Measurements from ENCODE around the gene SLC12A7.

SLC12A7 gene

GRCh38 chr5:1080432-1080831 is 31.4 kb downstream of the SLC12A7 start:
- Histone ChIP-seq H3K4me3 (ENCODE audit: low read depth, low read length) (no peak overlapping the region), H3K36me3 (ENCODE audit: control insufficient read depth in 2 of 2, insufficient read depth in 1 of 2, low read length in 2 of 2) (peaks cover 0 to 44% of the 10 kb centered on the region in 2 experiments; a peak in 2 of 3 replicates), H3K27ac (ENCODE audit: extremely low read depth, low read depth, low read length) (no peak overlapping the region), H3K4me1 (ENCODE audit: control insufficient read depth, insufficient read depth, low read length) (no peaks in the 10 kb centered on the region), H3K9me3 (ENCODE audit: control insufficient read depth, insufficient read depth, low read depth, low read length) (no peaks in the 10 kb centered on the region)
- POLR2A ChIA-PET = no interaction called here
- no peak for TF ChIP-seq ZNF558 (tag by site-specific recombination; IDR thresholded peaks at IDR 0.05)
- no peak for TF ChIP-seq ZNF76 (tag by site-specific recombination; IDR thresholded peaks at IDR 0.05; ENCODE audit: borderline replicate concordance, low read depth)
- TF ChIP-seq TCF7L2 (IDR thresholded peaks at IDR 0.05; ENCODE audit: borderline replicate concordance, low read depth, low read length) = no peak
- no peak for TF ChIP-seq KLF1 (tag by site-specific recombination; IDR thresholded peaks at IDR 0.05)
- TF ChIP-seq ZNF747 (tag by site-specific recombination; IDR thresholded peaks at IDR 0.05) = no peak
- no peak for TF ChIP-seq ZSCAN23 (tag by site-specific recombination; IDR thresholded peaks at IDR 0.05)
- TF ChIP-seq ZNF10 (tag by site-specific recombination; IDR thresholded peaks at IDR 0.05) = no peak
- CTCF ChIA-PET = no interaction called here

DNA sequence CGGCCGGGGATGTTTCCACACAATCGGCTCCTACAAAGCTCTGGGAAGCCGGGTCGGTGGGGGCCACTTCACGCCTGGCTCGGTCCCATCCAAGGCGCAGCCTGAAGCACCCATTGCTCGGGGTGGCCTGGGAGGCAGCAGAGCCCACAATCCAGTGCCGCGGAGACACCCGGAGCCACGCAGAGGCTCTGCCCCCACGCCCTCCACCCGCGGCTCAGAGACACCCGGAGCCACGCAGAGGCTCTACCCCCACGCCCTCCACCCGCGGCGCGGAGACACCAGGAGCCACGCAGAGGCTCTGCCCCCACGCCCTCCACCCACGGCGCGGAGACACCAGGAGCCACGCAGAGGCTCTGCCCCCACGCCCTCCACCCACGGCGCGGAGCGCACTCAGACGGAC is 31.9 kb downstream of the SLC12A7 start:
- CTCF ChIA-PET = no interaction called here
- H3K27ac ChIP-seq (ENCODE audit: extremely low read depth, low read depth, low read length) = no peak overlapping the region
- peaks cover 0 to 49% of the 10 kb centered on the region in 2 experiments; a peak in 2 of 3 replicates for H3K36me3 ChIP-seq (ENCODE audit: control insufficient read depth in 2 of 2, insufficient read depth in 1 of 2, low read length in 2 of 2)
- no peak overlapping the region for H3K4me3 ChIP-seq (ENCODE audit: low read depth, low read length)
- H3K4me1 ChIP-seq (ENCODE audit: control insufficient read depth, insufficient read depth, low read length) = no peaks in the 10 kb centered on the region
- POLR2A ChIA-PET = interaction anchor here (0.5 kb wide), 1 partner anchor 60 kb away, joined by 3 read pairs; no protein-coding TSS in a partner anchor
- H3K9me3 ChIP-seq (ENCODE audit: control insufficient read depth, insufficient read depth, low read depth, low read length) = no peaks in the 10 kb centered on the region
- TF ChIP-seq KLF7 (tag by site-specific recombination; IDR thresholded peaks at IDR 0.05; ENCODE audit: borderline replicate concordance) (no peak), HOXA7 (CRISPR knock-in tag; IDR thresholded peaks at IDR 0.05; ENCODE audit: borderline replicate concordance) (no peak), ZNF280C (tag by site-specific recombination; IDR thresholded peaks at IDR 0.05) (no peak)

DNA sequence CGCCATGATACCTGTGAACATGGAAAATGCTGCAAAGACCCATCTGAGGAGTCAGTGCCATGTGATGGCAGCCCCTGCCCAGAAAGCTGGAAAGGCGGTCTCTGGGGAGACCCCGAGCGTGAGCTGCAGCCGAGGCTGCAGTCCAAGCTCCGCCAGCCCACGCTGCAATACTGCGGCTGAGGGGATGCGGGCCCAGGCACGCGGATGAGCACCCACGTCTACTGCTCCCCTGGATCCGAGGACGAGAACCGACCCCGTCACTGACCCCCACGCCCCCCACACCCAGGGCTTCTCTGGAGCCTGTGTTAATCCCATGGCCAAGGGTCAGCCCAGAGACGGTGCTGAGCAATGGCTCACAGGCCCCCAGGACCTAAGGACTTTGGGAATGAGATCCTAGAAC is 32.4 kb downstream of the SLC12A7 start:
- ChIA-PET CTCF (no interaction called here), POLR2A (interaction anchor here (0.5 kb wide), 1 partner anchor 61 kb away, joined by 3 read pairs; no protein-coding TSS in a partner anchor)
- Histone ChIP-seq H3K4me3 (ENCODE audit: low read depth, low read length) (no peak overlapping the region), H3K9me3 (ENCODE audit: control insufficient read depth, insufficient read depth, low read depth, low read length) (no peaks in the 10 kb centered on the region), H3K27ac (ENCODE audit: extremely low read depth, low read depth, low read length) (no peak overlapping the region), H3K4me1 (ENCODE audit: control insufficient read depth, insufficient read depth, low read length) (no peaks in the 10 kb centered on the region), H3K36me3 (ENCODE audit: control insufficient read depth in 2 of 2, insufficient read depth in 1 of 2, low read length in 2 of 2) (peaks cover 0 to 53% of the 10 kb centered on the region in 2 experiments; a peak in 2 of 3 replicates)
- no peak for TF ChIP-seq ZNF777 (tag by site-specific recombination; IDR thresholded peaks at IDR 0.05; ENCODE audit: borderline replicate concordance)
- TF ChIP-seq ZBTB26 (tag by site-specific recombination; optimal IDR thresholded peaks at IDR 0.05) = no peak
- TF ChIP-seq, protein P1, sequence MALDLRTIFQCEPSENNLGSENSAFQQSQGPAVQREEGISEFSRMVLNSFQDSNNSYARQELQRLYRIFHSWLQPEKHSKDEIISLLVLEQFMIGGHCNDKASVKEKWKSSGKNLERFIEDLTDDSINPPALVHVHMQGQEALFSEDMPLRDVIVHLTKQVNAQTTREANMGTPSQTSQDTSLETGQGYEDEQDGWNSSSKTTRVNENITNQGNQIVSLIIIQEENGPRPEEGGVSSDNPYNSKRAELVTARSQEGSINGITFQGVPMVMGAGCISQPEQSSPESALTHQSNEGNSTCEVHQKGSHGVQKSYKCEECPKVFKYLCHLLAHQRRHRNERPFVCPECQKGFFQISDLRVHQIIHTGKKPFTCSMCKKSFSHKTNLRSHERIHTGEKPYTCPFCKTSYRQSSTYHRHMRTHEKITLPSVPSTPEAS (tag by site-specific recombination; IDR thresholded peaks at IDR 0.05) = no peak
- TF ChIP-seq ZNF23 (tag by site-specific recombination; IDR thresholded peaks at IDR 0.05; ENCODE audit: borderline replicate concordance) = no peak
- no peak for TF ChIP-seq ZNF501 (tag by site-specific recombination; IDR thresholded peaks at IDR 0.05)
- TF ChIP-seq ZNF561 (tag by site-specific recombination; IDR thresholded peaks at IDR 0.05; ENCODE audit: borderline replicate concordance) = no peak
- no peak for TF ChIP-seq ZNF518A (tag by site-specific recombination; conservative IDR thresholded peaks at IDR 0.05; ENCODE audit: low read depth)
- TF ChIP-seq ZNF596 (tag by site-specific recombination; IDR thresholded peaks at IDR 0.05) = no peak
- no peak for TF ChIP-seq ZNF266 (tag by site-specific recombination; IDR thresholded peaks at IDR 0.05; ENCODE audit: low read depth)
- no peak for TF ChIP-seq PRDM1 (tag by site-specific recombination; IDR thresholded peaks at IDR 0.05)
- TF ChIP-seq, protein P2, sequence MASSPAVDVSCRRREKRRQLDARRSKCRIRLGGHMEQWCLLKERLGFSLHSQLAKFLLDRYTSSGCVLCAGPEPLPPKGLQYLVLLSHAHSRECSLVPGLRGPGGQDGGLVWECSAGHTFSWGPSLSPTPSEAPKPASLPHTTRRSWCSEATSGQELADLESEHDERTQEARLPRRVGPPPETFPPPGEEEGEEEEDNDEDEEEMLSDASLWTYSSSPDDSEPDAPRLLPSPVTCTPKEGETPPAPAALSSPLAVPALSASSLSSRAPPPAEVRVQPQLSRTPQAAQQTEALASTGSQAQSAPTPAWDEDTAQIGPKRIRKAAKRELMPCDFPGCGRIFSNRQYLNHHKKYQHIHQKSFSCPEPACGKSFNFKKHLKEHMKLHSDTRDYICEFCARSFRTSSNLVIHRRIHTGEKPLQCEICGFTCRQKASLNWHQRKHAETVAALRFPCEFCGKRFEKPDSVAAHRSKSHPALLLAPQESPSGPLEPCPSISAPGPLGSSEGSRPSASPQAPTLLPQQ (tag by site-specific recombination; IDR thresholded peaks at IDR 0.05) = no peak
